Keratinocyte (primary cell): ENCODE results near the gene C4orf51. TPM values are rescaled to one million over a fixed set of nuclear protein-coding genes. Genes with fewer than 3 reads are reported as not detected.
A peak's percentile ranks its signal among the peaks of the same experiment; 100 is the strongest.

ENCODE experiments used
- DNase-seq: peaks from one replicate; pipeline ENCODE4 v3.0.0-alpha.2; 2011; ENCODE audit warnings: low read depth, missing footprints, low spot score
- FAIRE-seq: peaks from 2 replicates; lab custom pipeline; 2011; peaks lifted over from hg19 to GRCh38; lab: Jason Lieb, UNC
- H2AFZ ChIP-seq: 2 replicates; pipeline ENCODE4 v1.6.0; 2012; ENCODE audit warnings: low read length, control low read depth, inconsistent platforms; ENCODE audit not compliant: control insufficient read depth
- H3K27ac ChIP-seq: 2 replicates; pipeline ENCODE4 v1.5.1; 2011; ENCODE audit warnings: low read length; ENCODE audit not compliant: control insufficient read depth, insufficient read depth
- H3K27me3 ChIP-seq: 3 replicates; pipeline ENCODE4 v1.6.0; 2011; ENCODE audit warnings: low read length; ENCODE audit not compliant: control insufficient read depth, insufficient read depth; ENCODE audit errors: extremely low read depth
- H3K36me3 ChIP-seq, 2 experiments: 2 replicates in 1 of 2; 3 replicates in 1 of 2; pipeline ENCODE4 v1.5.1; 2011; ENCODE audit warnings: low read length in 2 of 2, mild to moderate bottlenecking in 1 of 2; ENCODE audit not compliant: control insufficient read depth in 2 of 2, insufficient read depth in 2 of 2; ENCODE audit errors: extremely low read depth in 1 of 2
- H3K4me1 ChIP-seq: 3 replicates; pipeline ENCODE4 v1.5.1; 2011; ENCODE audit warnings: low read length; ENCODE audit not compliant: control insufficient read depth, insufficient read depth; ENCODE audit errors: extremely low read depth
- H3K4me2 ChIP-seq: 3 replicates; pipeline ENCODE4 v1.6.0; 2011; ENCODE audit warnings: low read depth, low read length; ENCODE audit not compliant: control insufficient read depth, insufficient read depth; ENCODE audit errors: extremely low read depth
- H3K4me3 ChIP-seq, 3 experiments: fragments of 200-600 bp in 1 of 3; sonication (generic) in 1 of 3; 2 replicates in 2 of 3; 3 replicates in 1 of 3; pipeline ENCODE4 v1.5.1; 2011 to 2016; ENCODE audit warnings: low read length in 3 of 3, mild to moderate bottlenecking in 3 of 3, control low read depth in 2 of 3, inconsistent platforms in 1 of 3, low read depth in 1 of 3, mixed read lengths in 1 of 3, mixed run types in 1 of 3, moderate library complexity in 1 of 3; ENCODE audit not compliant: control insufficient read depth in 2 of 3, insufficient read depth in 2 of 3; ENCODE audit errors: extremely low read depth in 1 of 3
- H3K79me2 ChIP-seq: 2 replicates; pipeline ENCODE4 v1.6.0; 2012; ENCODE audit warnings: low read length; ENCODE audit not compliant: control insufficient read depth, insufficient read depth
- H3K9ac ChIP-seq: 3 replicates; pipeline ENCODE4 v1.6.0; 2011; ENCODE audit warnings: low read length; ENCODE audit not compliant: control insufficient read depth, insufficient read depth; ENCODE audit errors: extremely low read depth
- H3K9me1 ChIP-seq: 3 replicates; pipeline ENCODE4 v1.6.0; 2011; ENCODE audit warnings: low read length; ENCODE audit not compliant: control insufficient read depth, insufficient read depth; ENCODE audit errors: extremely low read depth
- H3K9me3 ChIP-seq: 2 replicates; pipeline ENCODE4 v1.5.1; 2012; ENCODE audit warnings: low read depth, low read length; ENCODE audit not compliant: control insufficient read depth
- H4K20me1 ChIP-seq: 3 replicates; pipeline ENCODE4 v1.6.0; 2011; ENCODE audit warnings: low read length; ENCODE audit not compliant: control insufficient read depth, insufficient read depth; ENCODE audit errors: extremely low read depth
- CTCF ChIP-seq, 3 experiments: IDR thresholded peaks in 1 of 3; conservative IDR thresholded peaks in 1 of 3; optimal IDR thresholded peaks in 1 of 3; 2 replicates in 2 of 3; 3 replicates in 1 of 3; pipeline versions ENCODE3 to v1.5.1; 2011; ENCODE audit warnings: low read length in 3 of 3, mild to moderate bottlenecking in 3 of 3, moderate library complexity in 2 of 3, control low read depth in 1 of 3, inconsistent platforms in 1 of 3; ENCODE audit not compliant: insufficient read depth in 2 of 3; ENCODE audit errors: extremely low read depth in 1 of 3
- EZH2 ChIP-seq: IDR thresholded peaks from one replicate; pipeline ENCODE4 v1.6.1; 2012; ENCODE audit warnings: inconsistent platforms, mild to moderate bottlenecking, low read length, moderate library complexity
- dilution Hi-C: fragments of 300-500 bp; cut with MboI; formaldehyde crosslinking; loops from one replicate; pipeline ENCODE4 v1.7.0; 2020; ENCODE audit warnings: low sequenced_read_pairs; ENCODE audit not compliant: extremely low pct_ligation_motif_present
- polyA plus RNA-seq, 5 experiments: library from polyadenylated mRNA; depleted of rRNA in 3 of 5; stranded (reverse) in 3 of 5; stranded (forward) in 1 of 5; unstranded in 1 of 5; fragments of >200 nt; gene quantifications; 1 replicate in 1 of 5; 2 replicates in 3 of 5; 3 replicates in 1 of 5; pipeline versions ENCODE4 v1.2.1 to v1.2.3, GENCODE V29; 2011 to 2012; ENCODE audit warnings: missing spikeins in 2 of 5, low read depth in 1 of 5, low replicate concordance in 1 of 5

The C4orf51 gene
- polyA plus RNA-seq, 1 donor (not counting 4 experiments of a cell fraction or from before 2014, with no cell fraction given): not detected

- Histone ChIP-seq H3K79me2 (no peaks in the 10 kb centered on the region), H3K4me2 (peak overlapping the region; percentile 99), H3K27me3 (no peaks in the 10 kb centered on the region), H3K4me1 (peaks cover 39% of the 10 kb centered on the region), H3K9ac (peak overlapping the region; percentile 88), H3K4me3 (peak overlapping the region; percentile 7 to 79 (median 73)), H3K9me3 (no peaks in the 10 kb centered on the region), H4K20me1 (no peaks in the 10 kb centered on the region), H3K36me3 (no peaks in the 10 kb centered on the region), H3K9me1 (no peaks in the 10 kb centered on the region), H3K27ac (peak overlapping the region; percentile 100), H2AFZ (peak overlapping the region; percentile 64)
- DNase-seq (peak; percentile 92), FAIRE-seq (peak; percentile 99)
- dilution Hi-C loops: no loop called here
- TF ChIP-seq EZH2: no peak
- TF ChIP-seq CTCF (optimal IDR thresholded peaks at IDR 0.05 in 1 of 3, IDR thresholded peaks at IDR 0.05 in 1 of 3, conservative IDR thresholded peaks at IDR 0.05 in 1 of 3; ENCODE audit: extremely low read depth in 1 of 3, insufficient read depth in 2 of 3, low read length in 3 of 3): no peak
Measured at GRCh38 chr4:145734576-145735346, 54.8 kb downstream of the C4orf51 start.

GRCh38 chr4:145735347-145735675 lies 55.4 kb downstream of the C4orf51 start:
- Histone ChIP-seq H3K36me3 (no peaks in the 10 kb centered on the region), H3K9me1 (no peaks in the 10 kb centered on the region), H3K4me1 (peaks cover 39% of the 10 kb centered on the region), H3K27me3 (no peaks in the 10 kb centered on the region), H4K20me1 (no peaks in the 10 kb centered on the region), H3K4me3 (peak overlapping the region in 2 of 3 experiments; percentile 53 to 73), H3K9ac (peak overlapping the region; percentile 88), H3K4me2 (peak overlapping the region; percentile 99), H2AFZ (peak overlapping the region; percentile 47), H3K27ac (peak overlapping the region; percentile 100), H3K9me3 (no peaks in the 10 kb centered on the region), H3K79me2 (no peaks in the 10 kb centered on the region)
- DNase-seq: peak; percentile 55
- dilution Hi-C loops: no loop called here
- TF ChIP-seq EZH2 (no peak), CTCF (optimal IDR thresholded peaks at IDR 0.05 in 1 of 3, IDR thresholded peaks at IDR 0.05 in 1 of 3, conservative IDR thresholded peaks at IDR 0.05 in 1 of 3; ENCODE audit: extremely low read depth in 1 of 3, insufficient read depth in 2 of 3, low read length in 3 of 3) (no peak)
- peak; percentile 97 for FAIRE-seq
